Activated CD8-positive, alpha-beta memory T cell treated with anti-CD3 and anti-CD28 coated beads, Interleukin-2, amount 50 U/mL, for 24 hours (primary cell): ENCODE results near the gene CKAP2.
"Not testable (repeated sequence)": the region's sequence is repeated elsewhere in the genome, so short reads cannot be mapped to it uniquely, and the experiment has no call there.

Source experiments
- DNase-seq: peaks from one replicate; pipeline ENCODE4 v3.0.0-alpha.2; 2020; ENCODE audit errors: extremely low read depth

The CKAP2 gene

DNA sequence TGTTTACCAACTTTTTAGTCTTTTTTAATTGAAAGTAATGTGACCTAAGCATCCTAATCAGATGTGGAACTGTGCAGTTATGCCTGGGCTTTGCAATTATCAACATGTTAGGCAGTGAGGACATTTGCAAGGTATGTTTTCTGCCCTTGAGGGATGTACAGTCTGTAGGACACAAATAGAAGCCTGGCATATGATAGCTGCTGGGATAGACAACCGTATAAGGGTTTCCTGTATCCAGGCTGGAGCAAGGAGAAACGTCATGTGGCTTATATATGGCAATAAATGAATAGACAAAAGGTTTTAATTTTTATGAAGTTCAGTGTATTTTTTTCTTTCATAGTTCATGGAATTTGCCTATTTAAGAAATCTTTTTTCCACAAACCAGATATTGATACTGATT lies 2.8 kb upstream of the CKAP2 start:
- no peak for DNase-seq

DNA sequence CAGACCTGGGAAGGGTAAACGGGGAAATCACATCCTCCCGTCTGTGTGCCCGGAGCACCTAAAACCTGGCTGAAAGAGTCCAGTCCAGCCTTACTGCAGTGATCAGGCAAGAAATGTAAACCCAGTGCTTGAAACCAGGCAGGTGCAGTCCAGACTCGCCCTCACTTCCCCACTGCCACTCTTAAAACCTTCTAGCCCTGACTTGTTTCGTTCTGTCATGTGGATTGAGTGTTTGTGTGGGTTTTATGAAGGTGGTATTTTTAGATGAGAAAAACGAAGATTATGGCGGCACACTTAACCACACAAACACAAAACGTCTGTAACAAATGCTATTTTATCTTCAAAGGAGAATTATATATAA lies 839 bp upstream of the CKAP2 start:
- DNase-seq, result no peak

DNA sequence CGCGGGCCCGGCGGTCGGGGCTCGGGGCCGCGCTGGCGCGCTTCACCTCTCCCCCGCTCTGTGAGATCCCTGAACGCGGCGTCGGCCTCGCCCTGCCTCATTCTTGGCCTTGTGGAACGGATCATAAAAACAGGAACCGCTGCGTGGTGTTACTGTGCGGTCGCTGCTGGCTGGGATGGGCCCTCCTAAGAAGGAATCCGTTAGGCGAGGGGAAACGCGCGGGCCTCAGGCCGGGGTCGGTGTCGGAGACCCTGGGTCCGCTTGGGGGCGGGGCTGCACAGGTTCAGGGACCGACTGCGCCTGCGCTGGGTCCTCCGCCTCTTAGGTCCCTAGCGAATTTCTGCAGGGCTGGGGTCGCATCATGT lies 381 bp downstream of the CKAP2 start:
- peak; percentile 60 for DNase-seq

GRCh38 chr13:52459668-52460067 lies 4.4 kb downstream of the CKAP2 start:
- DNase-seq, result no peak

GRCh38 chr13:52461265-52461664 lies 6.0 kb downstream of the CKAP2 start:
- no peak for DNase-seq

- no peak for DNase-seq
These were observed 8.2 kb downstream of the CKAP2 start for GRCh38 chr13:52463526-52463925.

- DNase-seq, result not testable (repeated sequence)
These were observed 13.2 kb downstream of the CKAP2 start for GRCh38 chr13:52468487-52468886.

- DNase-seq, result not testable (repeated sequence)
These were observed 25.6 kb downstream of the CKAP2 start for GRCh38 chr13:52480677-52481428.

DNA sequence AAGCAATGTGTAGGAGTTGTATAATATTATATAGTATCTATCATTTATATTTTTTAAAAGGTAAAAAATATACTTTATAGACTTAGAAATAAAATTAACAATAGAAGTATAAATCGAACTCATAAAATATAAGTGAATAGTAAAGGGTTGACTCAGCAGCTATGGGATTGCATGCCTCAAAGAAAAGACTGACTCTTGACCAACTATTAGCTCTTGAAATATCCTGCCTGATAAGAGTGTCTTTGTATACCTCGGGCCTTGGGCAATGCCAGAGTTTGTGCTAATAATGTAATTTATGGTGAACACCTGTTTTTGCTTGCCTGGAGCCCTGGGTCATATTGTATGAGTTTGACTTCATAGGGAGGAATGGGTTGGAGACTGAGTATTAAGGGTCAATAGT lies 31.8 kb downstream of the CKAP2 start:
- DNase-seq, result not testable (repeated sequence)

DNA sequence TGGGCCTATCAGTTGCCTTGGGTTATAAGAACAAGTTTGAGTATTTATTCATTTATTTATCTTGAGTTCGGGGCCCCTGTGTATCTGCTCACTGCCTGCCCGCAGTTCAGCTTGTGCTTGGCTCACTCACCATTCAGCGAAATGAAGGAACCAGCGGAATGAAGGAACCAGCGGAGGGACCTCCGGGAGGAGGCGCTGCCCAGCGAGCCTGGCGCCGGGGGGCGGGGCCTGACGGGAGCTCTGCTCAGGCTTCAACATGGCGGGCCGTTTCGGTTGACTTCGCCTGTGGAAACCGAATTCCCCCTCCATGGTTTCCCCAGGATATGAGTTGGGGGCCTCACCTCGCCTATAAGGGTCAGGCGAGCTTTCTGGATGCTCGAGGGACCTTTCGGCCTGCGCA lies 33.5 kb downstream of the CKAP2 start:
- not testable (repeated sequence) for DNase-seq

- DNase-seq, result not testable (repeated sequence)
These were observed 35.7 kb downstream of the CKAP2 start for GRCh38 chr13:52491015-52491414.

DNA sequence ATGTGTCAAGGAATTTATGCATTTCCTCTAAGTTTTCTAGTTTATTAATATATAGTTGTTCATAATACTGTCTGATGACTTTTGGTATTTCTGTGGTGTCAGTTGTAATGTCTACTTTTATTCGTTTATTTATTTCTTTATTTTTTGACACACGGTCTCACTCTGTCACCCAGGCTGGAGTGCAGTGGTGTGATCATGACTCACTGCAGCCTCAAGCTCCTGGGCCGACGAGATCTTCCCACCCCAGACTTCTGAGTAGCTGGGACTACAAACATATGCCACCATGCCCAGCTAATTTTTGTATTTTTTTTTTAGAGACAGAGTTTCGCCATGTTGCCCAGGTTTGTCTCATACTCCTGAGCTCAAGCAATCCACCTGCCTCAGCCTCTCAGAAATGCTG lies 39.0 kb downstream of the CKAP2 start:
- DNase-seq, result not testable (repeated sequence)

DNA sequence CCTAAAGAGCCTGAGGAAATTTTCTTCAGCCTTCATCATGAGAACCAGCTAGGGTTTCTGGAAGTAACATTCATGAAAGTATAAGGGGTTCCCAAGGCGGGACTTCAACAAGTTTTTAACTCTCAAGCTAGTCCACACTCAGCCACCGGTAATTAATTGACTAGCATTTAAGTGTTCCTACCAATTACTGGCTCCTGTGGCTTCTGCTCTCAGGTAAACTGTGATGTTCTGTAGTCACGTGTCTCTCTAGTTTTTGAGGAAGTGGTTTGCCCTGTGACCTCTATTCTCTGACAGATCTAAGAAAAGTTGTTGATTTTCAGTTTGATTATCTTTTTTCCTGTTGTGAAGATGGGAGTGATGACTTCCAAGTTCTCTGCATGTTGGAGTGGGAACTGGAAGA lies 42.7 kb downstream of the CKAP2 start:
- DNase-seq, result not testable (repeated sequence)

DNA sequence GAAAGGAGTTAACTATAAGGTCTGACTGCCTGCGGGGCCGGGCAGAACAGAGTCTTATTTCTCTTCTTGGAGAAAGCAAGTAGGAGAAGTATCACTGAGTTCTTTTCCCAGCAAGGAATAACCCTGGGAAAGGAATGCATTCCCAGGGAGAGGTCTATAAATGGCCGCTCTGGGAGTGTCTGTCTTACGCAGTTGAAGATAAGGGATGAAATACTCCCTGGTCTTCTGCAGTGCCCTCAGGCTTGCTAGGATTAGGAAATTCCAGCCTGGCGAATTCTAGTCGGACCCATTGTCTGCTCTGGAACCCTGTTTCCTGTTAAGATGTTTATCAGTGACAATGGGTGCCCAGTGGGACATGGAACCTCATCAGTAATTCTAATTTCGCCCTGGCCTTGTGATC lies 47.0 kb downstream of the CKAP2 start:
- not testable (repeated sequence) for DNase-seq

DNA sequence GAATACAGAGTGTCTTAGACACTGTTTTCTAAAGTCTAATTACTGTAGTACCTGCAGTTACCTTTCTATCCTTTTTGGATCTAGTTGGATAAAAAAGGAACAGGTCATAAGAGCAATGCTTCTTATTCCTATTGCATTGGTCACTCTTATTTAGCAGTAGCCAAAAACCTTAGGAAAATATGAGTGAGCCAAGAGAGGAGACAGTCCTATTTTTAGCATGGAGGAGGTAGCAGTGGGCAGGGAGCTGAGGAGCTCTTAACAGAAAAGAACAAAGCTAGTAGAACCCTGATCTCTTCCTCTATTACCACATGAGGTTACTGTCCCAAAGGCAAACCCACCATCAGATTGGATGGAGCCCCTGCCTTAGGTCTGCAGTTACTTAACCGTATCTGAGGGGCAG lies 50.6 kb downstream of the CKAP2 start:
- DNase-seq, result not testable (repeated sequence)

- not testable (repeated sequence) for DNase-seq
These were observed 54.3 kb downstream of the CKAP2 start for GRCh38 chr13:52509532-52509931.

DNA sequence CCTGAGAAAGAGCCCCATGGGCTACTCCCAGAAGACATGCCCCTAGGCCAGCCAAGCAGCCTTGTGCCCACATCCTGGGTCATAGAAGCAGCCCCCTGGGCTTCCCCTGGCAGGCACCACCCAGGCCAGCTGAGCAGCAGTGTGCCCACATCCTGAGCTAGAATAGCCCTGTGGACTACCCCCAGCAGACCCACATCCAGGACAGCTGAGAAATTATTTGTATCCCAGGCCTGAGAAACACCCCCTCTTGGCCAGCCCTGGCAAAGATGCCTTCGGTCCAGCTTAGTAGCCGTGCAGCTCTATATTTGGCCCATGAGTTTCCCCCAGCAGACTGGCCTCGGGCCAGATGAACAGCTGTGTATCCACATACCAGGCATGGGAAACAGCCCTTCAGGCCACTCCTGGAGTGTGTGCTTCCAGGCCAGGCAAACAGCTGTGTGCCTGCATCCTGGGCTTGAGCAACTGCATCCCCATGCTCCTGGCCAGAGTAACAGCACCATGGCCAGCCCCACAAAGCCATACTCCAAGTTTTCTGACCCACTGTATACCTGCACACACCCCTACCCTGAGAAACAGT lies 55.0 kb downstream of the CKAP2 start:
- DNase-seq, result not testable (repeated sequence)

DNA sequence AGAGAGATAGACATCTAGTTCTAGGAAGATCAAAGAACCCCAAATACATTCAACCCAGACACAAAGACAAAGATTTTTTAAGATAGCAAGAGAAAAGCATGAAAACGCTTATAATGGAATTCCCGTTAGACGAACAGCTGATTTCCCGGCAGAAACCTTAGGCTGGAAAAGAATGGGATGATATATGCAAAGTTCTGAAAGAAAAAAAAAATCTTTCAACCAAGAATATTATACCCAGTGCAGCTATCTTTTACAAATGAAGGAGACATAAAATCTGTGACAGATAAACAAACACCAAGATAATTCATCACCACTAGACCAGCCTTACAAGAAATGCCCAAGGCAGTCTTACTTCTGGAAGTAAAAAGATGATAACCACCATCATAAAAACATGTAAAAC lies 56.3 kb downstream of the CKAP2 start:
- not testable (repeated sequence) for DNase-seq

- DNase-seq, result not testable (repeated sequence)
These were observed 58.8 kb downstream of the CKAP2 start for GRCh38 chr13:52513957-52514596.

DNA sequence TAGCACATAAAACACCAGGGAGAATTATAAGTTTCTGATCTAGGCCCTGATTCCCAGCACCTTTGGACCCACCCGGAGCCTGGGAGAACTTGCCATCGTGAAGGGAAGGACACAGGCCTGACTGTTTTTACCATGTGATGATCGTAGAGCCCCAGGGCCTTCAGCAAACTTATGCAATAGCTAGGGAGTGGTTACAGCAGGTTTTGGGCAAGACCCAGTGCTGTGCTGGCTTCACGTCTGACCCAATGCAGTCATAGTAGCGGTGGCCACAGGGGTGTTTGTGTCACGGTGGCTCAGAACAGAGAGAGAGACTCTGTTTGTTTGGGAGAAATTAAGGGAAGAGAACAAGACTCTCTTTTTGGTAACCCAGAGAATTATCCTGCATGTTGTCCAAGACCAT lies 68.0 kb downstream of the CKAP2 start:
- DNase-seq, result not testable (repeated sequence)
